Adrenal gland (tissue), 5 donors: ENCODE data around the gene ZNHIT3.

ENCODE experiments used
- POLR2A ChIP-seq, 2 donors: fragments of 450-650 bp; IDR thresholded peaks; one replicate each; pipeline ENCODE4 v1.6.1; 2017; ENCODE audit warnings: antibody characterized with exemption in 2 of 2, mild to moderate bottlenecking in 2 of 2, moderate library complexity in 1 of 2
- TF ChIP-seq, protein P1 (sequence below), 6 experiments: fragments of 450-650 bp in 4 of 6; fragments of 200-600 bp in 2 of 6; sonication (generic) in 1 of 6; IDR thresholded peaks; 1 replicate in 5 of 6; 2 replicates in 1 of 6; pipeline versions ENCODE4 v1.5.1 to v1.8.0; 2016 to 2021; ENCODE audit warnings: antibody characterized with exemption in 6 of 6, mild to moderate bottlenecking in 2 of 6, moderate library complexity in 1 of 6
- donor health status: DM: no; HTN: no; CAD: no.

DNA sequence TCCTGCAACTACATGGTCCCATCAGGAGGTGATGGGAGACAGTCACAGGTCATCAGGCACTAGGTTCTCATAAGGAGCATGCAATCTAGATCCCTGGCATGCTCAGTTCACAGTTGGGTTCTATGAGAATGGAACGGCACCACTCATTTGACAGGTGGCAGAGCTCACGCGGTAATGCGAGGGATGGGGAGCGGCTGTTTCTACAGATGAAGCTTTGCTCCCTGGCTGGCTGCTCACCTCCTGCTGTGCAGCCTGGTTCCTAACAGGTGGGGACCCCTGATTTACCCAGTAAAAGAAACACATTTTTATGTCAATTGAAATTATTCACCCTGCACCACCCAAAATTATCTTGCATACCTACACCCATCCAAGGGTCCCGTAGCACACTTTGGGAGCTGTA is 42.7 kb upstream of the ZNHIT3 start:
- TF ChIP-seq, protein P1, sequence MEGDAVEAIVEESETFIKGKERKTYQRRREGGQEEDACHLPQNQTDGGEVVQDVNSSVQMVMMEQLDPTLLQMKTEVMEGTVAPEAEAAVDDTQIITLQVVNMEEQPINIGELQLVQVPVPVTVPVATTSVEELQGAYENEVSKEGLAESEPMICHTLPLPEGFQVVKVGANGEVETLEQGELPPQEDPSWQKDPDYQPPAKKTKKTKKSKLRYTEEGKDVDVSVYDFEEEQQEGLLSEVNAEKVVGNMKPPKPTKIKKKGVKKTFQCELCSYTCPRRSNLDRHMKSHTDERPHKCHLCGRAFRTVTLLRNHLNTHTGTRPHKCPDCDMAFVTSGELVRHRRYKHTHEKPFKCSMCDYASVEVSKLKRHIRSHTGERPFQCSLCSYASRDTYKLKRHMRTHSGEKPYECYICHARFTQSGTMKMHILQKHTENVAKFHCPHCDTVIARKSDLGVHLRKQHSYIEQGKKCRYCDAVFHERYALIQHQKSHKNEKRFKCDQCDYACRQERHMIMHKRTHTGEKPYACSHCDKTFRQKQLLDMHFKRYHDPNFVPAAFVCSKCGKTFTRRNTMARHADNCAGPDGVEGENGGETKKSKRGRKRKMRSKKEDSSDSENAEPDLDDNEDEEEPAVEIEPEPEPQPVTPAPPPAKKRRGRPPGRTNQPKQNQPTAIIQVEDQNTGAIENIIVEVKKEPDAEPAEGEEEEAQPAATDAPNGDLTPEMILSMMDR (IDR thresholded peaks at IDR 0.05) = no peak
- no peak for TF ChIP-seq POLR2A (IDR thresholded peaks at IDR 0.05)
